Hepatocyte (in vitro differentiated cells): ENCODE measurements around the gene IDUA.

Experiments used
- EZH2 ChIP-seq: fragments of 200-600 bp; sonication (generic); IDR thresholded peaks from 2 replicates; pipeline ENCODE4 v1.6.1; 2016; ENCODE audit warnings: antibody characterized with exemption, mild to moderate bottlenecking, borderline replicate concordance
- EZH2phosphoT487 ChIP-seq: fragments of 200-600 bp; sonication (generic); IDR thresholded peaks from one replicate; pipeline ENCODE4 v1.6.1; 2018; ENCODE audit warnings: antibody characterized with exemption, mild to moderate bottlenecking, low read depth, moderate library complexity; ENCODE audit not compliant: unreplicated experiment, severe bottlenecking
- TF ChIP-seq, protein P1 (sequence below): fragments of 200-600 bp; sonication (generic); IDR thresholded peaks from 2 replicates; pipeline ENCODE4 v1.5.1; 2016; ENCODE audit warnings: antibody characterized with exemption, mild to moderate bottlenecking; ENCODE audit not compliant: poor library complexity

- TF ChIP-seq, protein P1, sequence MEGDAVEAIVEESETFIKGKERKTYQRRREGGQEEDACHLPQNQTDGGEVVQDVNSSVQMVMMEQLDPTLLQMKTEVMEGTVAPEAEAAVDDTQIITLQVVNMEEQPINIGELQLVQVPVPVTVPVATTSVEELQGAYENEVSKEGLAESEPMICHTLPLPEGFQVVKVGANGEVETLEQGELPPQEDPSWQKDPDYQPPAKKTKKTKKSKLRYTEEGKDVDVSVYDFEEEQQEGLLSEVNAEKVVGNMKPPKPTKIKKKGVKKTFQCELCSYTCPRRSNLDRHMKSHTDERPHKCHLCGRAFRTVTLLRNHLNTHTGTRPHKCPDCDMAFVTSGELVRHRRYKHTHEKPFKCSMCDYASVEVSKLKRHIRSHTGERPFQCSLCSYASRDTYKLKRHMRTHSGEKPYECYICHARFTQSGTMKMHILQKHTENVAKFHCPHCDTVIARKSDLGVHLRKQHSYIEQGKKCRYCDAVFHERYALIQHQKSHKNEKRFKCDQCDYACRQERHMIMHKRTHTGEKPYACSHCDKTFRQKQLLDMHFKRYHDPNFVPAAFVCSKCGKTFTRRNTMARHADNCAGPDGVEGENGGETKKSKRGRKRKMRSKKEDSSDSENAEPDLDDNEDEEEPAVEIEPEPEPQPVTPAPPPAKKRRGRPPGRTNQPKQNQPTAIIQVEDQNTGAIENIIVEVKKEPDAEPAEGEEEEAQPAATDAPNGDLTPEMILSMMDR = no peak
- TF ChIP-seq EZH2 (no peak), EZH2phosphoT487 (no peak)
These were observed 47.2 kb downstream of the IDUA start for GRCh38 chr4:1033840-1034551.
